Kidney (tissue), 14 donors: ENCODE measurements around the gene ST6GALNAC6. TPM values are rescaled to one million over a fixed set of nuclear protein-coding genes. Genes with fewer than 3 reads are reported as not detected.
"Not testable (repeated sequence)": the region's sequence is repeated elsewhere in the genome, so short reads cannot be mapped to it uniquely, and the experiment has no call there.

Source experiments
- DNase-seq, 5 donors: peaks; one replicate each; pipeline ENCODE4 v3.0.0-alpha.2; 2013 to 2020
- FAIRE-seq: peaks from 2 replicates; lab custom pipeline; 2012; peaks lifted over from hg19 to GRCh38; lab: Jason Lieb, UNC
- H3K27ac ChIP-seq, 2 donors: one replicate each; pipeline ENCODE4 v1.7.0; 2013; ENCODE audit warnings: low read depth in 2 of 2, low read length in 2 of 2, inconsistent platforms in 1 of 2
- H3K27me3 ChIP-seq: one replicate; pipeline ENCODE4 v1.7.1; 2013; ENCODE audit warnings: low read length, inconsistent platforms; ENCODE audit not compliant: control insufficient read depth, insufficient read depth
- H3K36me3 ChIP-seq, 3 donors: one replicate each; pipeline versions ENCODE4 v1.7.0 to v1.7.1; 2013; ENCODE audit warnings: low read length in 3 of 3, control low read depth in 1 of 3, inconsistent platforms in 1 of 3; ENCODE audit not compliant: insufficient read depth in 3 of 3, control insufficient read depth in 2 of 3
- H3K4me1 ChIP-seq, 3 donors: one replicate each; pipeline versions ENCODE4 v1.7.0 to v1.7.1; 2013; ENCODE audit warnings: low read length in 3 of 3, inconsistent platforms in 1 of 3, low read depth in 1 of 3; ENCODE audit not compliant: control insufficient read depth in 2 of 3, insufficient read depth in 2 of 3
- H3K4me3 ChIP-seq, 3 donors: one replicate each; pipeline versions ENCODE4 v1.7.0 to v1.8.1; 2013; ENCODE audit warnings: low read length in 3 of 3, control low read depth in 1 of 3, inconsistent platforms in 1 of 3
- H3K9ac ChIP-seq, 3 donors: one replicate each; pipeline versions ENCODE4 v1.7.0 to v1.7.1; 2013; ENCODE audit warnings: low read length in 3 of 3, control low read depth in 1 of 3, inconsistent platforms in 1 of 3
- H3K9me3 ChIP-seq, 3 donors: one replicate each; pipeline versions ENCODE4 v1.7.0 to v1.7.1; 2013; ENCODE audit warnings: low read length in 3 of 3, control low read depth in 1 of 3, inconsistent platforms in 1 of 3; ENCODE audit not compliant: control insufficient read depth in 2 of 3, insufficient read depth in 1 of 3
- intact Hi-C: fragments of 100-400 bp; cut with DNase I; formaldehyde crosslinking; loops from one replicate; pipeline ENCODE4 v1.11.1; 2022
- polyA plus RNA-seq: library from polyadenylated mRNA; stranded (reverse); fragments of 350-450 nt; fragmentation: Illumina TruSeq; extraction: RNeasy Lipid Tissue Mini Kit (QIAGEN cat#74804); gene quantifications from one replicate; pipeline ENCODE4 v1.2.3, GENCODE V29; 2014; ENCODE audit warnings: low read depth, low replicate concordance; ENCODE audit not compliant: insufficient read depth
- total RNA-seq: library from RNA; stranded (reverse); fragmentation: NEBNext Ultra II Directional; extraction: Animal tissue kit (Norgen Biotek cat#: 25700); gene quantifications from one replicate; pipeline ENCODE4 v1.2.1, GENCODE V29; 2021
- TF ChIP-seq, protein P1 (sequence below): IDR thresholded peaks from 3 replicates; pipeline ENCODE4 v1.5.1; 2012; ENCODE audit warnings: mild to moderate bottlenecking, moderate library complexity, borderline replicate concordance; ENCODE audit not compliant: insufficient read depth; ENCODE audit errors: extremely low read depth
- donor health status: control.
- donor health status: control.
- donor health status: control.
- donor health status: control.
- donor health status: control.
- donor health status: DM: yes; HTN: yes; CAD: no.
- donor health status: Normal renal cell carcinoma (clear cell type).

ST6GALNAC6 gene
- total and polyA plus RNA-seq, 2 donors from 2014 or later: 74.6 to 75.0 TPM

DNA sequence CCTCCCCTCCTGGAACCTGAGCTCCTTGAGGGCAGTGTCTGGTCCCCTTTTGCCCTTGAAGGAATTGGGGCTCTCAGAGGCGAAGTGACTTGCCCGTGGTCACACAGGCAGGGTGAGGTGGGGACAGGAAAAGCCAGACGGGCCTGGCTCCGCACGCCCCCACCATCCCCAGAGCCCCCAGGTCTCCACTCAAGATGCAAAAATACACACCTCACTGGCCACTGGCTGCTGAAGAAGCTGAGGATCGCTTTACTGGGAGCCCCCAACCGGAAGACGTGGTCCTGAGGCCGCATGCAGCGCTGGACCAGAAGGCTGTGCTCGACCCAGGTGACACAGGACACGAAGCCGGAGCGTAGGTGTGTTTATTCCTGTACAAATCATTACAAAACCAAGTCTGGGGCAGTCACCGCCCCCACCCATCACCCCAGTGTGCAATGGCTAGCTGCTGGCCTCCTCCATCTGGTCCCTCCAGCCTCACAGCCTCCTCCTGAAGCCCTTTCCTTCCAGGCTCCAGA lies 14.4 kb downstream of the ST6GALNAC6 start:
- Histone ChIP-seq H3K27me3 (no peaks in the 10 kb centered on the region), H3K27ac (no peak overlapping the region), H3K9ac (no peak overlapping the region), H3K36me3 (peaks cover 3 to 12% (median 11%) of the 10 kb centered on the region in 3 donors), H3K9me3 (no peaks in the 10 kb centered on the region), H3K4me3 (no peak overlapping the region), H3K4me1 (no peaks in the 10 kb centered on the region)
- TF ChIP-seq, protein P1, sequence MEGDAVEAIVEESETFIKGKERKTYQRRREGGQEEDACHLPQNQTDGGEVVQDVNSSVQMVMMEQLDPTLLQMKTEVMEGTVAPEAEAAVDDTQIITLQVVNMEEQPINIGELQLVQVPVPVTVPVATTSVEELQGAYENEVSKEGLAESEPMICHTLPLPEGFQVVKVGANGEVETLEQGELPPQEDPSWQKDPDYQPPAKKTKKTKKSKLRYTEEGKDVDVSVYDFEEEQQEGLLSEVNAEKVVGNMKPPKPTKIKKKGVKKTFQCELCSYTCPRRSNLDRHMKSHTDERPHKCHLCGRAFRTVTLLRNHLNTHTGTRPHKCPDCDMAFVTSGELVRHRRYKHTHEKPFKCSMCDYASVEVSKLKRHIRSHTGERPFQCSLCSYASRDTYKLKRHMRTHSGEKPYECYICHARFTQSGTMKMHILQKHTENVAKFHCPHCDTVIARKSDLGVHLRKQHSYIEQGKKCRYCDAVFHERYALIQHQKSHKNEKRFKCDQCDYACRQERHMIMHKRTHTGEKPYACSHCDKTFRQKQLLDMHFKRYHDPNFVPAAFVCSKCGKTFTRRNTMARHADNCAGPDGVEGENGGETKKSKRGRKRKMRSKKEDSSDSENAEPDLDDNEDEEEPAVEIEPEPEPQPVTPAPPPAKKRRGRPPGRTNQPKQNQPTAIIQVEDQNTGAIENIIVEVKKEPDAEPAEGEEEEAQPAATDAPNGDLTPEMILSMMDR: no peak
- intact Hi-C loops: no loop called here
- no peak for DNase-seq
- no peak for FAIRE-seq

GRCh38 chr9:127884427-127884911 lies 14.9 kb downstream of the ST6GALNAC6 start:
- Histone ChIP-seq H3K4me3 (no peak overlapping the region), H3K27ac (no peak overlapping the region), H3K9me3 (no peaks in the 10 kb centered on the region), H3K9ac (no peak overlapping the region), H3K4me1 (no peaks in the 10 kb centered on the region), H3K27me3 (no peaks in the 10 kb centered on the region), H3K36me3 (peaks cover 3 to 11% (median 8%) of the 10 kb centered on the region in 3 donors)
- FAIRE-seq (no peak), DNase-seq (no peak)
- intact Hi-C loops: no loop called here
- TF ChIP-seq, protein P1: no peak

DNA sequence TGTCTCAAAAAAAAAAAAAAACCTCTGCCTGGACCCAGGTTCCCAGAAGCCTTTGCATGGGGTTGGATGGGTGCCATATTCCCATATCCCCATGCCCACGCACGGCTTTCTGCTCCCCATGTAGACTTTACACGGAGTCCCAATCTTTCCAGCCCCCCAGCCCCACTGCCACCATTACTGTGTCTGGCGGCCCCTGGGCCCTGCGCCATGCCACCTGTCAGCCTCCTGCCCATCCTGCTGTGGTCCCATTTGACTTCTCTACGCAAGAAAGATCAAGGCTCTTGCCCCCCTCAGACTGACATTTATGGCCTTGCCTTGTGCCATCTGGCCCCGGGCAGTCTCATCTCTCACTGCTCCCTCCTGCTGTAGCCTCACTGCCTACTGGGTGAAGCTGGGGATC lies 15.4 kb downstream of the ST6GALNAC6 start:
- intact Hi-C loops: no loop called here
- H3K9ac ChIP-seq: no peak overlapping the region
- TF ChIP-seq, protein P1: no peak
- DNase-seq (peak in 1 of 5 donors; percentile 44), FAIRE-seq (no peak)
- peaks cover 3 to 11% (median 8%) of the 10 kb centered on the region in 3 donors for H3K36me3 ChIP-seq
- no peaks in the 10 kb centered on the region for H3K27me3 ChIP-seq
- no peak overlapping the region for H3K4me3 ChIP-seq
- H3K9me3 ChIP-seq: no peaks in the 10 kb centered on the region
- H3K27ac ChIP-seq: no peak overlapping the region
- H3K4me1 ChIP-seq: no peaks in the 10 kb centered on the region

- H3K27ac ChIP-seq, H3K36me3 ChIP-seq, intact Hi-C loops, H3K27me3 ChIP-seq, H3K9me3 ChIP-seq, FAIRE-seq, H3K9ac ChIP-seq, H3K4me3 ChIP-seq: not testable (repeated sequence)
- H3K4me1 ChIP-seq: peaks cover 0 to 12% (median 8%) of the 10 kb centered on the region in 3 donors
- peak in 1 of 5 donors; percentile 18 for DNase-seq
Observed at GRCh38 chr9:127881715-127882114, 17.7 kb downstream of the ST6GALNAC6 start.
